Left hindlimb (tissue), 1 donor: ENCODE results near the gene HHATL.

Source experiments
- DNase-seq: peaks from one replicate; pipeline ENCODE4 v3.0.0-alpha.2; 2018

Gene HHATL, protein sequence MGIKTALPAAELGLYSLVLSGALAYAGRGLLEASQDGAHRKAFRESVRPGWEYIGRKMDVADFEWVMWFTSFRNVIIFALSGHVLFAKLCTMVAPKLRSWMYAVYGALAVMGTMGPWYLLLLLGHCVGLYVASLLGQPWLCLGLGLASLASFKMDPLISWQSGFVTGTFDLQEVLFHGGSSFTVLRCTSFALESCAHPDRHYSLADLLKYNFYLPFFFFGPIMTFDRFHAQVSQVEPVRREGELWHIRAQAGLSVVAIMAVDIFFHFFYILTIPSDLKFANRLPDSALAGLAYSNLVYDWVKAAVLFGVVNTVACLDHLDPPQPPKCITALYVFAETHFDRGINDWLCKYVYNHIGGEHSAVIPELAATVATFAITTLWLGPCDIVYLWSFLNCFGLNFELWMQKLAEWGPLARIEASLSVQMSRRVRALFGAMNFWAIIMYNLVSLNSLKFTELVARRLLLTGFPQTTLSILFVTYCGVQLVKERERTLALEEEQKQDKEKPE

DNA sequence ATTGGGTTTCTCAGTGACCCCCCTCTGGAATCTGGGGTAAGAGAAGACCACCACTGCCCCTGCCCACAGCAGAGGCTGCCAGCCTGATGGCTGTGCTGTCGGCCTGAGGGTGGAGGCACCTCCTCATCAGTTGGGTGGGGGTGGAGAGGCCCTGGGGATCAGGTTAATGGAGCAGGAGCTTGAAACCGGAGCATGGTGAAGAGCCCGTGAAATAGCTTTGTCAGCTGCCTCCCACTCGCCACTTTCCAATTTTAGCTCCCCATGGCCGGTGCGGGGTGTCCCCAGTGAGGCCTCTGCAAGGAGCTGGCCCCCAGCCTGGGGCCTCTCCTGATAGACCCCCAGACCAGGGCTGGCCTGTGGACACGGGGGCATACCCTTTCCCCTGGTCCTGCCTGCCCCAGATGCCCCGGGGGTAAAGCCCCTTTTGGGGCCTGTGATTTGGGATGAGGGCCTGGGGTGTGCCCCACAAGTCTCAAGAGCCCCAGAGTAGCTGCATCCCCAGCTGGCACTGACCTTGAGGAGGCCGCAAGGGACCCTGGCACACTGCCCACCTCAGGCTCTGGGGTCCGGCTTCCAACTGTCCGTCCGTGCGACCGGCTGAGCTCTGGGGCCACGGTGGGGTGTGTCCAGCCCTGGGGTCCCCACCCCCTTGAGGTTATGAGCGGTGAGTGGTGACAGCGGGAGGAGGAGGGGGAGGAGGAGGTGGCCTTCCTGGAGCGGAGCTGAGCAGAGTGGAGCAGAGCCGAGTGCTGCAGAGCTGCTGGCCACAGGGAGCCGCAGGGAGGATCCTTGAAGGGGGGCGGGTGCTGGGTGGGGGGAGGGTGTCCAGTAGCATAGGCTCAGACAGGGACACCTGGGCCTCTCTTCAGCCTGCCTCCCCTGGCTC is at the start of gene HHATL:
Gene HHATL (minus strand): TSS at position 733 of the 886 bp plus-strand sequence. CDS start 1,972 bp downstream, outside the sequence.
- no peak for DNase-seq

DNA sequence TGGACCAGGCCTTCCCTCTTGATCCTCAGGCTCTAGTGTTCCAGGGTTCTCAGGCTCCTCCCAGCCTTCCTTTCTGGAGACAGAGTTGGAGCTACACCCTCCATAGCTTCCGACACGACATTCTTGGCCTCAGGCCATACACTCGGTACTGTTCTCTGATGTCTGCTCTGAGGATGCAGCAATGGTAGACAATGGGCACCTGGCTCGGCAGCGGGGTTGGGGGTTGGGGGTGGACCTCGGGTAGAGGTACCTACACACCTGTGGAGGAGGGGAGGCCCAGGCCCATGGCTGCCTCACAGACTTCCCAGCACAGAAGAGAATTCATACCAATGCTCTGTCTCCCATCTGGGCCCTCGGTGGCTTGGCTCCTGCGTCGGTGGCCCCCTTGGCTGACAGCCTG is 49.0 kb upstream of the HHATL start:
- no peak for DNase-seq

DNA sequence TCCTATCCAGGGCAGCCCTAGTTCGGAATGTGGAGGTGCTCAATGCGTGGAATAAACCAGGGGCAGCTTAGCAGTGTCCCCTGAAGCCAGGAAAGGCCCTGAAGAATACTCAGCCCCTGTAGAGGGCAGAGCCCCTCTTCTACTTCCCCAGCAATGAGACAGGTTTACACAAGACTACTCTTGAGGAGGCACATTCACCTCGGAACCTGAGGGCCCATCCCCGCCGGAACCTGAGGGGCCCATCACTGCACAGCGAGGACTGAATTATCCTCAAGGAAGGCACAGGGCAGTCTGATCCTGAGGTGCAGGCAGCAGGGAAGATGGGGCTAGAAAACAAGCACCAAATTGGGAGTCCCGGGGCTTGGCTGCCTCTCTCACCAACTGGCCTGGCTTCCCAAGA is 48.2 kb upstream of the HHATL start:
- DNase-seq, result no peak

DNA sequence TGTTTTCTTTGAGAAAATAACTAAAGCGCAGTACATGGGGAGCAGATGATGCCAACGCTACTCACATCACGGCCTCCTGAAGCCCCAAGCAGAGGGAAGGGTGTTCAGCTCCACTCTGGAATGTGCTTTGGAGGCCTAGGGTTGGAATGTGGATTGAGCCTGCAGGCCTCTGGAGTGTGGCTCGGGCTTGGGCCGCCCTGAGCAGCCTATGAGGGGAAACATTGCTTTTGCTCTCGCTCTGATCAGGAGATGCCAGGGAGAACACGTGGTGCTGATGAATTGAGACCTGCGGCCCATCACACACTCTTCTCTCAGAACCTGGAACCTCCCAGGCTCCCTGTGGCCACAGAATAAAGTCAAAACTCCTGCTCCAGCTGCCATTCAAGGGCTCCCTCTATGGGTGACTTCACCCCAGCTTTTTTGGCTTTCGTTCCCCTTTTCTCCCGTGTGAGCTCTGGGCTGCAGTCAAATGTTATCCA is 47.2 kb upstream of the HHATL start:
- no peak for DNase-seq

DNA sequence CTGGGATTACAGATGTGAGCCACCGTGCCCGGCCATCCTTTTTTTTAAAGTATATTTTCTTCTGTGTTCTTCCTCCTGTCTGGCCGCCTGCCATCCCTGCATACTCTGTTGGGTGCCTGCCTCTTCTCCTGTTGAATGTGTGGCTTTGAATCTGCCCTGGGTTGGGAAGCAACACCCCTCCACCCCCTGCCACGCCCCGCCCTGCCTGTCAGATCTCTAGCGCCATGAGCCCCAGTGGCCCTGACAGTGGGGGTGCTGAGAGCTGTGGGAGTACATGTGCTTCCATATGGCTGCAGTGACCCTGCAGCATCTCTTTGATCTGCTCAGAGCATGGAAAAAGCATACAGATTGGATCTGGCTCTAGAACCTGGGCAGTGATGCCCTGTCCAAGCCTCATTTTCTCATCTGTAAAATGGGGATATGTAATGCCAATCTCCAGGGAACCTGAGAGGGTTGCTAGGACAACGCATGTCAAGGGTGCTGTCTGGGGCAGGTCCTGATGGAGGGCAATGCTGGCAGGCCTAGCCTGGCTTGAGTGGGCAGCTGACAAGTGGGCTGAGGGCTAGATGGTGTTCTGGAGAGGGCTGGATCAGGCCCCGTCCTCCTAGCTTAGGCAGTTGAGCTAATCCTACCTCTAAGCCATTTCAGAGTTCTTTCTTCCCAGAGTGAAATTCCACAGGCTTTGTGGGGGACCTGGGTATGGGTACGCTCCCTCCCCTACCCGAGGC is 46.6 kb upstream of the HHATL start:
- DNase-seq, result no peak

DNA sequence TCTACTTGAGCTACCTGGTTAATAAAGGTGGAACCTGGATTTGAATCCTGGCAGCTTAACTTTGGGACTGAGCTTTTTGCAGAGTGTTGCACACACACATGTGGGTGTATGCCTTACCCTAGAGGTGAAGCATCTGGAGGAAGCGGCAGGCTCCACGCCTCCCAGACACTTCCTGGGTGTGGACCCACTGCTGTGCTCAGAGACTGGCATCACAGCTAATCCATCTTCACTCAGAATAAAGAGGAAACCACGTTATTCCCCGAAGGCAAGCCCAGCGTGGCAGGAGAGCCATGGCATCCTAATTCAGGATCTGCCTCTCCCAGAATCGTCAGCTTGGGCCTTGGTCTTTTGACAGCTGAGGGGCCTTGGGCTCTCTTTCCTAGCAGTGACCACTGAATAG is 45.0 kb upstream of the HHATL start:
- DNase-seq, result no peak

DNA sequence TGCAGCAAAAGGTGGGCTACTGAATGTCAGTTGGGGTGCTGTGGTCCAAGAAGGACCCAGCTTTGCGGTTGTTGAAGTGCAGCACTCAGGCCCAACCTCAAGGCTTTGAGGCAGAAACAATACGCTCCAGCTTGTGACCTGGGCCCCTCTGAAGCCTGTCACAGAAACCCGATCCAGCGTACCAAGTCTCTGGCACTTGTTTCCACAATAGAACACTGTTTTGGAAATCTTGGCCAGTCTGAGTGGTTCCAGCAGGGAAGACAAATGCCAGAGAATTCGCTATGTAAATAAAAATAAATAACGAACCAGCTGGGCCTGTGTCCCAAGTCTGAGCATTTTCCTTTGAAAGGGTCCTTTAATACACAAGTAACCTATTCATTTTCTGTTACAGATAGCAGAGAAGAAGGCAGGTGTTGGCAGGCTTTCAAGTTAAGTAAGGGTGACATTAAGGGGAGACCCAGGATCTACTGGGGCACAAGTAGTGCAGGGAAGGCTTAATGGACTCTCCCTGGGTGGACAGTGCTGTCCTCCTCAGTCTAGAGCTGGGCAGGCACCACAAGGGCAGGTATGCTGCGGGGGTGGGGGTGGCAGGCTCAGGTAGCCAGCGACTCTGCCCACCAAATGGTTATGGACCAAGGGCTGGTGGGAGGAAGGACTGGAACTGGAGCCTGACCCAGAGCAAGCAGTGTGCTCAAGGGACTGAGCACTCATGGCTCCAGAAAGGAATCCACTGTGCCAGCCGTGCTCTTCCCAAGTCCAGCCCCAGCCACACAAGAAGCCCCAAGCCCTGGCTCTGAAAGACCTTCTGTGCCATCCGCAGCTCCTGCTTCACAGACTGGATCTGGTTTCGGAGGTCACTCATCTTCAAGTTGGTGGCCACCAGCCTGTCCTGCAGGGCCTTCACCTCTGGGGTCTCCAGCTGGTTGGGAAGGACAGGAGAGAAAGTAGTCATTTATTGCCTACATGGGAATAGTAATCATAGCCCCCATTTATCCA is 44.2 kb upstream of the HHATL start:
- no peak for DNase-seq

DNA sequence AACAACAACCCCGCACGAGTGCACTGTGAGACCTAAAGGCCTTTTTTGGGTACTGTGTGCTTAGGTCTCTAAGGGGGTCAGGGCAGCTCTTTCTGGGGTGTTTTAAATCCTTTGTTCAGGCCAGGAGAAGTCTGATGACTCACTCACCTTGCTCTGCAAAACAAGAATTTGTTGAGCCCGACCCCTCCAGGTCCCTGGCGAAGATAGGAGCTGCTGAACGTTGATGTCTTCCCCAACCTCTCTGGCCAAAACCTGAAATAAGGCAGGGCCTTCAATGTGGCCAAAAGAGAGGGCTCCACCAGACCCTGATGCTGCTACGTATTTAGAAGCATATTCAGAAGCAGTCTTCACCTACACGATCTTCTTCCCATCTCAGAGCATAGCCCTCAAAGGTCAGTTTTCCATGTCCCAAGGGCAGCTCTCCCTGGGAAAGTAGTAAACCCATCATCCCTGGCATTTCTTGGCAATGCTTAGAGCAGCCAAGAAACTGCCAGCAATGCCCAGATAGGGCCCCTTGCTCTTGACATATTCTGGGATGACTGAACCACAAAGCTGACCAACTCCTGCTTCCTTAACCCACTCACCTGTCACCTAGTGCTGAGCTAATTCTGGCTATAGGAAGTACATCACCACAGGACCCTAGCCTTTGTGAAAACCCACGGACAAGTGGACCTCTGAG is 43.3 kb upstream of the HHATL start:
- DNase-seq, result no peak

DNA sequence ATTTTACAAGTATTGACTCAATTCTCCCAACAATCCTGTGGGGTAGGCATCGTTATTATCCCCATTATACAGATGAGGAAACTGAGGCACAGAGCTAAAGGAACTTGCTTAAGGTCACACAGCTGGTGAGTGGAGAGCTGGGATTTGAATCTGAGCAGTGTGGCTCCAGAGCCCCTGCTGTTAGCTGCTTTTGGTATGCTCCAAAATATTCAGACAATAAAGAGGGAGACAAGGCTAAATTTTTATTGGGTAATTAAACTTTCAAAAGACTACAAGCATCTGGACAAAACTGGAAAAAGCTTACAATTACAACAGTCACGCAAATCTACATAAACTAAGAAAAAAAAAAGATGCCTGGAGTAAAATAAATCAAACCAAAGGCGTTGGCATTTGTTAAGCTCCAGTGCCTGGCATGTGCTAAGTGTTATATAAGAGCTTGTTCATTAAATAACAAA is 42.7 kb upstream of the HHATL start:
- DNase-seq, result no peak

DNA sequence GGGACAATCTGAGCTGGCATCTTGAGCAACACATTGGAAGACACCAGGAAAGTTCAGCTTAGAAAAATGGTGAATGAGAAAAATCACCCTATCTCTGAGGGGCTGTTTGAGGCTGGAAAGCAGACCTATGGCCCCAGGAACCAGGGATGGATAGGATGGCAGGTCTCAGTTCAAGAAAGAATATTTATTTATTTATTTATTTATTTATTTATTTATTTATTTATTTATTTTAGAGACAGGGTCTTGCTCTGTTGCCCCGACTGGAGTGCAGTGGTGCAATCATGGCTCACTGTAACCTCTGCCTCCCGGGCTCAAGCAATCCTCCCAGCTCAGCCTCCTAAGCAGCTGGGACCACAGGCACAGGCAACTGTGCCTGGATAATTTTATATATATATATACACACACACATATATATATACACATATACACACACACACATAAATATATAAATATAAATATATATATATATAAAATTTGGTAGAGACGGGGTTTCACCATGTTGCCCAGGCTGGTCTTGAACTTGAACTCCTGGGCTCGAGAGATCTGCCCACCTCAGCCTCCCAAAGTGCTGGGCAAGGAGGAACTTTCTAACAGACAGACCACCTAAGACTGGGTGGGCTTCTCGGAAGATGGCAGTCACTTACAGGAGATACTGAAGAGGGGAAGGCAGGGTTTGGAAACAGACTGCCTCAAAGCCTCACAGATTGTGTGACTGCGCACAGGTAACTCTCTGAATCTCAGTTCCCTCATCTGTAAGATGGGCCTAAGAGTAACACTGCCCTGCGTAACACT is 40.8 kb upstream of the HHATL start:
- DNase-seq, result no peak

DNA sequence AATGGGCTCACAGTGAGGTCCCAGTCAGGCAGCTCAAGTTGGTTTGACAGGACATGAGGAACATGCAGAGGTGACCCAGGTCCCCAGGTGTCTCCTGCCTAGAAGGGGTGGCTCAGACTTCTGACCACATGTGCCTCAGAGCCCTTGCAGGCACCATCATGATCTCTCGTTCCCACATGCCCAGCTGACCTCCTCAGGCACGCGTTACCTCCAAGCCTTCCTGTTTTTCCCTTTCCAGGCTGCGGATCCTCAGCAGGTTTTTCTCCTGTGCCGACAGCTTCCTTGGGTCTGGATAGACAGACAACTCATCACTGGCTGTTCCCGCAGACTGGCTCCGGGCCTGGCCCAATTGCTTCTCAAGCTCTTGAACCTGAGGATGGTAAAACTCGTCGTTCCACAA is 40.1 kb upstream of the HHATL start:
- no peak for DNase-seq

DNA sequence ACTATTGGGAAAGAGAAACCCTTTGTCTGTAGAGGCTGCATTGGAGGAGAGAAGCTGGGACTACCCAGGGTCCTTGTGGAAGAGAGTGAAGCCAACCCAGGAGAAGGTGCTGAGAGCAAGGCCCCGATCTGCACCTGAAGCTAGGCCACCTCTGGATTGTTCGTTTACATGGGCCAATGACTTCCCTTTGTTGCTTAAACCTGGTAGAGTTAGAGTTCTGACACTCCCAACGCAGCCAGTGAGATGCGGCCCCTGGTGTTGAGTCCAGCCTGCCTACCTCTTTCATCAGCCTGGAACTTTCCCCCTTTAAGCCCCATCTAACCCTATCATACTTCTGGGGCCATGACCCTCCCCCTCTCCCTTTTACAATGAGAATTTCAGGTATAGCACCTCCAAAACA is 39.7 kb upstream of the HHATL start:
- no peak for DNase-seq

DNA sequence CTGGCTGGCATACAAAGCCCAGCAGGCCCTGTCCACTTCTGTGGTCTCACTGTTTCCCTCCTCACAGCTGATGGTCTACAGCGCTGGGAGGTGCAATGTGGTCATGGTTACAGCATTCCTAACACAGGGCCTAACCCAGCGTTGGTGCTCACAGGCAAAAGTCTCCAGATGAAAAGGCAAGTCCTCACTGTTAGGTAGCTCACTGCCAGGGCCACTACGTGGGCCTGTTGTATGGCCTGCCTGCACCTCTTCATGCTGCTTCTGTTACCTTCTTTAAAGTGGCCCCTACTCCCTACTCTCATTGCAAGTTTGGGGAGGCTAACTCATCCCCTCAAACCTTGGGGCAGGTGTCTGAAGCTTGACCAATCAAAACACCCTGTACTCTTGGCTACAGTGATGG is 39.2 kb upstream of the HHATL start:
- DNase-seq, result no peak

DNA sequence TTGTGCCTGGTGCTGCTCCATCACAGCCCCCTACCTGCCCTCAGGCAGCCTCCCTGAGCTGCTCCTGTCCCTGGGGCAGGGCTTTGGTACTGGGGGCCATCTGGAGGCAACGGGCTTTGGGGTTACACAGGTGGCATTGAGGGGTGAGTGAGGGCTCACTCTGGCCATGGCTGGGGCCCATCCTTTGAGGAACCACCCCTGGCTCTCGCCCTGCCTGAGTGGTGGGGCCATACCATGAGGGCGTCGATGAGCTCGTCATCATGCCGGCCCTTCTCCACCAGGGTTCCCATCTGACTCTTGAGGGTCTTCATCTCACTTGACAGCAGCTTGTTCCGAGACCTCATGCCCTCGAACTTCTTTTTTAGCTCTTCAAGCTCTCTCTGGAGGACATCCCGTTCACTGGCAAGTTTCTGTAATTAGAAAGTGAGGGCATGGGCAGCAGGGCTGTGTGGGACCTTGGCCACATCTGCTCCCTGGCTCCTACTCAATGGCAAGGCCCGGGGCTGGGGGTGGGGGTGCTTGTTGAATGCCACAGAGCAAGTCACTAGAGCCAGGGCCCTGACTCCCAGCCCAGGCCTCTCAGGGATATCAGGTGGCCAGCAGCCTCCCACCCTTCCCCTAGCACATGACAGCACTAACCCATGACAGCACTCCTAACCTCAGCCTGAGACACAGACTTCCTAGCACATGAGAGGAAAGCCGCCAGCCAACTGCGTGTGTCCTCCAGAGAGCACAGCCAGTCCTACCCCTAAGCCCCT is 37.0 kb upstream of the HHATL start:
- no peak for DNase-seq

DNA sequence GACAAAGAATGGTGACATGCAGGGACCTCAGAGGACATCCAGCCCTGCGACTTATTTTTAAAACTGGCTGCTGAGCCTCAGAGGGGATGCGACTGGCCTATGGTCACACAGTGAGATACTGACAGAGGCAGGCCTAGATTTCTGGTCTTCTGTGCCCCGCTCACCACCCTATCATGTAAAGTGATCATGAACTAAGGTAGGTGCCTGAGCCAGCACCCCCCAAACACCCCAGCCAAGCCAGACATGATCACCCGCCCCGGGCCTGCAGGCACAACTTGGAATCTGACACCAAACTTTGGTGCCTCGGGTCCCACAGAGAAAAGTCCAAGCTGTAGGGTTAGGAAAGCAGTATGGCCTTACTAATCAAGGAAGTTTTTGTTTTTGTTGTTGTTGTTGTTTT is 33.9 kb upstream of the HHATL start:
- no peak for DNase-seq

DNA sequence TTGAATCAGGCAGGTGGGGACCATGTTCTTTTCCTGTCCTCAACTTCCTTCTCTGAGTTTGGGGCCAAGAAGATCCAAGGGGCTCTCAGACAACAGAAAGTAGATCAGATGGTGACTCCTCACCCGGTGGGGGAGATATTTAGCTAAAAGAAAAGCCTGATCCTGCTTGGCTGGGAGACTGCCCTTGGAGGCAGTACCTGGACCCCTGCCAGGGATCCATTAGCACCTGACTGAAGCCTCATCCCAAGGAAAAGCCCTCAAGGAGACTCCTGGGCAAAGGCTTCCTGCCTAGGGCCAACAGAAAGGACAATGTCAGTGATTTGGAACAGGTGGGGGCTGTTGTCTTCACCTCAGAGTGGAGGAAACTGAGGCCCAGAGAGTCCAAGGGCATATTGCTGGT is 33.5 kb upstream of the HHATL start:
- DNase-seq, result no peak

DNA sequence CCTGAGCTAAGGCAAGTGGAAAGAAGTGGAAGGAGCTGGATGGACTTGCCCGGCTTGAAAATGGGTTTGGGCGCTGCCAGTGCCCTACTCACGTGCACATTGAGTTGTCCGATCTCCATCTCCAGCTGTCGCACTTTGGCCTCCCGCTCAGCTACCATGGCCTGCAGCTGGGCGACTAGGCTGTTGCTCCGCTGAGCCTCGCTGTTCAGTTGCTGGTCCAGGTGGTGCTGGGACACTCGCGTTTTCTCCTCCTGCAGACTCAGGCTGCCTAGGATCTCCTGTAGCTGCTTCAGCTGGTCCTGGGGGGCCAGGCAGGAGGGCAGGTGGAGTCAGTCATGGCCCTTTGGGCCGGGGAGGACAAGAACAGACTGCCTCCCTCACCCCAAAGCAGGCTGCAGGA is 33.0 kb upstream of the HHATL start:
- DNase-seq, result no peak

DNA sequence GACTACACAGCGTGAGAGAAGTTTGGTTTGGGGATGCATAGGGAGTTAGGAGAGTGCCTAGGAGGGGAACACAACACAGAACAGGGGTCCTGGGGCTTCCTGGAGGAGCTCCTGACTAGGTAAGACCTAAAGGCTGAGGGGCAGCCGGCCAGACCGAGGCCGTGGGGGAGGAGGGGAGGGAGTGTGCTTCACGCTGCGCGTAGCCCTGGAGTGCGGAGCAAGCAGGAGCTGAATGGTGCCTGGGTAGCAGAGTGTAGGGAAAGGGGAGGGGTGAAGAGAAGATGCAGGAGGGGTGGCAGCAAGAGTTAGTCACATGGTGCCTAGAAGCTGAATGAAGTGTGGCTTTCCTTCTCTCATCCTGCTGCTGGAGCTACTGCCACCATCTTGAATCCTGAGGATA is 32.4 kb upstream of the HHATL start:
- DNase-seq, result no peak

DNA sequence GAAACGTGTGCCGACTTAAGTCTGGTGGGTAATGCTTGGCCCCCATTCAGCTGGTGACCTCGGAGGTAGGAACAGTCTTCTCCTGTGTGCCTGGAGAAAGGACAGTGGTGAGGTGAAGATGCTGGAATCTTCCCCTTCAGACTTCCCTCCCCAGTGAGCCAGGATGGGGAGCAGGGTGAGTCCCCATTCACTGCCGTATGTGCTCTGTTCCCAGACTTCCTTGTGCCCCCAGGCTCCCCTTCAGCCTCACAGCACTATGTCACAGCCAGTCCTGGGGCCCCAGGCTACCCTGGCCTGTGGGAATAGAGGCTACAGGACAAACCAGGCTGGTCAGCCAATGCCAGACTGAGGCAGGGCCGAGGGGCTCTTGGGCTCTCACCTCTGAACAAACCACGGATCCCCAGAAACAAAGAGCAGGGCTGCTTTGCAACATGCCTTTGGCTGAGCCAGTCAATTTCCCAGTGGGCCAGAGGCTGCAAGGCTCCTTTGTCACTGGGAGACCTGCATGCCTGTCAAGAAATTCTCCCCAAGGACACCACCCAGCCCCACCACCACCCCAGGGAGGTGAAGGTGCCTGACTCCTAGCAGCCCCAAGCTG is 31.8 kb upstream of the HHATL start:
- no peak for DNase-seq
